BLaER1 treated with 17β-estradiol and CSF1 and Interleukin-3, amounts not matched to agents 10 nM and 100 nM (cell line): ENCODE results near the gene INCENP.
A peak's percentile ranks its signal among the peaks of the same experiment; 100 is the strongest.

Experiments
- H3K27ac ChIP-seq, 11 experiments: shearing (Covaris generic); formaldehyde crosslinking; 2 replicates each; pipeline ENCODE4 v1.8.1; 2022
- H3K27me3 ChIP-seq, 11 experiments: shearing (Covaris generic); formaldehyde crosslinking; 2 replicates each; pipeline ENCODE4 v1.8.1; 2022
- H3K36me3 ChIP-seq, 11 experiments: shearing (Covaris generic); formaldehyde crosslinking; 2 replicates each; pipeline ENCODE4 v1.8.1; 2022
- H3K4me1 ChIP-seq, 10 experiments: shearing (Covaris generic); formaldehyde crosslinking; 2 replicates each; pipeline ENCODE4 v1.8.1; 2022
- H3K4me2 ChIP-seq, 11 experiments: shearing (Covaris generic); formaldehyde crosslinking; 2 replicates each; pipeline ENCODE4 v1.8.1; 2022
- H3K4me3 ChIP-seq, 10 experiments: shearing (Covaris generic); formaldehyde crosslinking; 2 replicates each; pipeline ENCODE4 v1.8.1; 2022
- H3K9ac ChIP-seq, 11 experiments: shearing (Covaris generic); formaldehyde crosslinking; 2 replicates each; pipeline ENCODE4 v1.8.1; 2022
- H3K9me3 ChIP-seq, 11 experiments: shearing (Covaris generic); formaldehyde crosslinking; replicated peaks in 1 of 11; 2 replicates each; pipeline ENCODE4 v1.8.1; 2022
- H4K20me1 ChIP-seq, 11 experiments: shearing (Covaris generic); formaldehyde crosslinking; 2 replicates each; pipeline ENCODE4 v1.8.1; 2022
- Cebpa-rat ChIP-seq, 11 experiments: shearing (Covaris generic); IDR thresholded peaks; 2 replicates each; pipeline ENCODE4 v1.8.1; 2022

Gene INCENP

GRCh38 chr11:62133328-62134065, 9.7 kb downstream of the INCENP start:
- H3K4me3 ChIP-seq = no peak overlapping the region
- H3K9me3 ChIP-seq = no peaks in the 10 kb centered on the region
- peaks cover 0 to 17% (median 0%) of the 10 kb centered on the region in 10 experiments; a peak in 4 of 20 replicates for H3K4me1 ChIP-seq
- no peak for TF ChIP-seq Cebpa-rat (IDR thresholded peaks at IDR 0.05)
- peak overlapping the region in 2 of 11 experiments; percentile 9 to 37; a peak in 1 of 22 replicates for H3K9ac ChIP-seq
- H3K36me3 ChIP-seq = peaks cover 64 to 100% (median 96%) of the 10 kb centered on the region in 11 experiments
- no peaks in the 10 kb centered on the region for H3K27me3 ChIP-seq
- H3K27ac ChIP-seq = peak overlapping the region in 1 of 11 experiments; percentile 4; a peak in 1 of 22 replicates
- H3K4me2 ChIP-seq = peak overlapping the region in 1 of 11 experiments; percentile 25; a peak in 1 of 22 replicates
- peaks cover 0 to 100% (median 97%) of the 10 kb centered on the region in 11 experiments; a peak in 19 of 22 replicates for H4K20me1 ChIP-seq

- Histone ChIP-seq H3K36me3 (peaks cover 65 to 100% (median 96%) of the 10 kb centered on the region in 11 experiments), H3K27ac (no peak overlapping the region), H3K27me3 (no peaks in the 10 kb centered on the region), H3K9ac (no peak overlapping the region), H3K4me1 (peaks cover 0 to 11% (median 0%) of the 10 kb centered on the region in 10 experiments; a peak in 4 of 20 replicates), H3K9me3 (no peaks in the 10 kb centered on the region), H3K4me2 (no peak overlapping the region), H4K20me1 (peaks cover 0 to 100% (median 90%) of the 10 kb centered on the region in 11 experiments; a peak in 19 of 22 replicates), H3K4me3 (no peak overlapping the region)
- TF ChIP-seq Cebpa-rat (IDR thresholded peaks at IDR 0.05) = no peak
These were observed 13.6 kb downstream of the INCENP start for GRCh38 chr11:62137276-62137861.

- H3K27ac ChIP-seq = no peak overlapping the region; a peak in 1 of 22 replicates
- H3K4me3 ChIP-seq = no peak overlapping the region
- peaks cover 0 to 10% (median 0%) of the 10 kb centered on the region in 10 experiments; a peak in 4 of 20 replicates for H3K4me1 ChIP-seq
- H3K4me2 ChIP-seq = no peak overlapping the region
- no peaks in the 10 kb centered on the region for H3K27me3 ChIP-seq
- TF ChIP-seq Cebpa-rat (IDR thresholded peaks at IDR 0.05) = no peak
- H3K9me3 ChIP-seq = no peaks in the 10 kb centered on the region
- H4K20me1 ChIP-seq = peaks cover 0 to 100% (median 87%) of the 10 kb centered on the region in 11 experiments; a peak in 19 of 22 replicates
- H3K36me3 ChIP-seq = peaks cover 70 to 100% (median 96%) of the 10 kb centered on the region in 11 experiments
- no peak overlapping the region for H3K9ac ChIP-seq
These were observed 14.2 kb downstream of the INCENP start for GRCh38 chr11:62137881-62138629.

- Histone ChIP-seq H3K4me3 (no peak overlapping the region), H4K20me1 (peaks cover 0 to 100% (median 81%) of the 10 kb centered on the region in 11 experiments; a peak in 18 of 22 replicates), H3K36me3 (peaks cover 71 to 100% (median 96%) of the 10 kb centered on the region in 11 experiments), H3K27me3 (no peaks in the 10 kb centered on the region), H3K4me1 (peaks cover 0 to 3% (median 0%) of the 10 kb centered on the region in 10 experiments; a peak in 3 of 20 replicates), H3K4me2 (no peak overlapping the region), H3K9me3 (no peaks in the 10 kb centered on the region), H3K27ac (no peak overlapping the region; a peak in 1 of 22 replicates), H3K9ac (no peak overlapping the region)
- no peak for TF ChIP-seq Cebpa-rat (IDR thresholded peaks at IDR 0.05)
These were observed 15.0 kb downstream of the INCENP start for GRCh38 chr11:62138630-62139425.

GRCh38 chr11:62139526-62140303, 15.9 kb downstream of the INCENP start:
- TF ChIP-seq Cebpa-rat (IDR thresholded peaks at IDR 0.05) = no peak
- Histone ChIP-seq H3K27me3 (no peaks in the 10 kb centered on the region), H4K20me1 (peaks cover 0 to 98% (median 77%) of the 10 kb centered on the region in 11 experiments; a peak in 17 of 22 replicates), H3K36me3 (peaks cover 73 to 100% (median 99%) of the 10 kb centered on the region in 11 experiments), H3K4me2 (no peak overlapping the region), H3K9me3 (no peaks in the 10 kb centered on the region), H3K9ac (no peak overlapping the region), H3K4me3 (no peak overlapping the region), H3K27ac (no peak overlapping the region), H3K4me1 (no peaks in the 10 kb centered on the region)

- no peaks in the 10 kb centered on the region for H3K27me3 ChIP-seq
- peaks cover 81 to 100% (median 99%) of the 10 kb centered on the region in 11 experiments for H3K36me3 ChIP-seq
- no peak for TF ChIP-seq Cebpa-rat (IDR thresholded peaks at IDR 0.05)
- H3K9me3 ChIP-seq = no peaks in the 10 kb centered on the region
- no peak overlapping the region for H3K4me2 ChIP-seq
- no peak overlapping the region for H3K27ac ChIP-seq
- no peaks in the 10 kb centered on the region for H3K4me1 ChIP-seq
- no peak overlapping the region for H3K9ac ChIP-seq
- H4K20me1 ChIP-seq = peaks cover 0 to 98% (median 73%) of the 10 kb centered on the region in 11 experiments; a peak in 17 of 22 replicates
- H3K4me3 ChIP-seq = no peak overlapping the region
These were observed 16.7 kb downstream of the INCENP start for GRCh38 chr11:62140304-62141110.
